PFSK-1 (cell line): Measurements from ENCODE around the gene CLPTM1L.

Experiments used
- FOXP2 ChIP-seq: optimal IDR thresholded peaks from 2 replicates; pipeline ENCODE3; 2011; ENCODE audit warnings: borderline replicate concordance, control low read depth, inconsistent platforms; ENCODE audit not compliant: insufficient read depth; ENCODE audit errors: extremely low read length, extremely low read depth
- POLR2AphosphoS5 ChIP-seq: IDR thresholded peaks from 2 replicates; pipeline ENCODE4 v1.6.1; 2012; ENCODE audit warnings: low read depth, mild to moderate bottlenecking, control low read depth, low read length, moderate library complexity
- REST ChIP-seq, 2 experiments: IDR thresholded peaks; 2 replicates each; pipeline versions ENCODE4 v1.6.1 to v1.8.0; 2011 to 2012; ENCODE audit warnings: low read depth in 2 of 2, low read length in 2 of 2, control low read depth in 1 of 2, inconsistent platforms in 1 of 2, mild to moderate bottlenecking in 1 of 2, moderate library complexity in 1 of 2; ENCODE audit not compliant: insufficient read depth in 1 of 2
- SIN3A ChIP-seq: IDR thresholded peaks from 2 replicates; pipeline ENCODE4 v1.6.1; 2012; ENCODE audit warnings: mild to moderate bottlenecking, low read length, moderate library complexity, borderline replicate concordance; ENCODE audit not compliant: insufficient read depth
- TAF1 ChIP-seq: IDR thresholded peaks from 2 replicates; pipeline ENCODE4 v1.6.1; 2012; ENCODE audit warnings: low read length, control low read depth, borderline replicate concordance; ENCODE audit not compliant: insufficient read depth

Gene CLPTM1L

GRCh38 chr5:1380011-1380817, 35.3 kb upstream of the CLPTM1L start:
- no peak for TF ChIP-seq FOXP2
- no peak for TF ChIP-seq SIN3A
- no peak for TF ChIP-seq TAF1
- TF ChIP-seq REST (IDR thresholded peaks at IDR 0.05; ENCODE audit: insufficient read depth in 1 of 2, low read depth in 2 of 2, low read length in 2 of 2): no peak
- no peak for TF ChIP-seq POLR2AphosphoS5

- TF ChIP-seq POLR2AphosphoS5 (no peak), FOXP2 (no peak), REST (IDR thresholded peaks at IDR 0.05; ENCODE audit: insufficient read depth in 1 of 2, low read depth in 2 of 2, low read length in 2 of 2) (no peak), SIN3A (no peak), TAF1 (no peak)
Measured at GRCh38 chr5:1378866-1379659, 34.2 kb upstream of the CLPTM1L start.

- TF ChIP-seq FOXP2 (no peak), TAF1 (no peak), SIN3A (no peak), POLR2AphosphoS5 (no peak)
Measured at GRCh38 chr5:1378096-1378495, 33.2 kb upstream of the CLPTM1L start.

- TF ChIP-seq POLR2AphosphoS5 (no peak), TAF1 (no peak), SIN3A (no peak), REST (IDR thresholded peaks at IDR 0.05; ENCODE audit: insufficient read depth in 1 of 2, low read depth in 2 of 2, low read length in 2 of 2) (no peak), FOXP2 (no peak)
Measured at GRCh38 chr5:1376981-1377380, 32.1 kb upstream of the CLPTM1L start.

- TF ChIP-seq POLR2AphosphoS5 (no peak), FOXP2 (no peak), SIN3A (no peak), TAF1 (no peak), REST (IDR thresholded peaks at IDR 0.05; ENCODE audit: insufficient read depth in 1 of 2, low read depth in 2 of 2, low read length in 2 of 2) (no peak)
Measured at GRCh38 chr5:1375871-1376810, 31.2 kb upstream of the CLPTM1L start.
